Neural progenitor cell (in vitro differentiated cells): ENCODE measurements around the gene GTF3C4. TPM values are rescaled to one million over a fixed set of nuclear protein-coding genes. Genes with fewer than 3 reads are reported as not detected.

Experiments used
- DNase-seq: peaks from one replicate; pipeline ENCODE4 v3.0.0-alpha.2; 2016; ENCODE audit warnings: low spot score
- H2AFZ ChIP-seq: fragments of 200-600 bp; sonication (generic); replicated peaks from 2 replicates; pipeline ENCODE4 v1.6.1; 2016; ENCODE audit warnings: antibody characterized with exemption
- H3F3A ChIP-seq: fragments of 200-600 bp; sonication (generic); 2 replicates; pipeline ENCODE4 v1.6.1; 2016; ENCODE audit warnings: antibody characterized with exemption, low read depth
- H3K27ac ChIP-seq: fragments of 200-600 bp; sonication (generic); 2 replicates; pipeline ENCODE4 v1.5.1; 2016; ENCODE audit warnings: mild to moderate bottlenecking
- H3K27me3 ChIP-seq: fragments of 200-600 bp; sonication (generic); 2 replicates; pipeline ENCODE4 v1.6.1; 2016; ENCODE audit warnings: mild to moderate bottlenecking, moderate library complexity
- H3K36me3 ChIP-seq: fragments of 200-600 bp; sonication (generic); 2 replicates; pipeline ENCODE4 v1.5.1; 2016
- H3K4me1 ChIP-seq: fragments of 200-600 bp; sonication (generic); 2 replicates; pipeline ENCODE4 v1.6.1; 2016; ENCODE audit warnings: mixed run types
- H3K4me2 ChIP-seq: fragments of 200-600 bp; sonication (generic); 2 replicates; pipeline ENCODE4 v1.6.1; 2016
- H3K4me3 ChIP-seq: fragments of 200-600 bp; sonication (generic); 2 replicates; pipeline ENCODE4 v1.5.1; 2016
- H3K79me2 ChIP-seq: fragments of 200-600 bp; sonication (generic); 2 replicates; pipeline ENCODE4 v1.6.1; 2016; ENCODE audit warnings: low read depth
- H3K9ac ChIP-seq: fragments of 200-600 bp; sonication (generic); 2 replicates; pipeline ENCODE4 v1.6.1; 2016
- H3K9me3 ChIP-seq: fragments of 200-600 bp; sonication (generic); 2 replicates; pipeline ENCODE4 v1.5.1; 2016; ENCODE audit warnings: low read depth
- H4K20me1 ChIP-seq: fragments of 200-600 bp; sonication (generic); 2 replicates; pipeline ENCODE4 v1.6.1; 2016; ENCODE audit warnings: low read depth
- H3K27ac Mint-ChIP-seq: 3 replicates; pipeline ENCODE4 v1.8.0; 2021; ENCODE audit warnings: mixed read lengths
- H3K27me3 Mint-ChIP-seq: 2 replicates; pipeline ENCODE4 v1.8.0; 2022; ENCODE audit warnings: low read depth, mild to moderate bottlenecking, inconsistent platforms, moderate library complexity, mixed read lengths; ENCODE audit not compliant: insufficient read depth
- H3K36me3 Mint-ChIP-seq: 3 replicates; pipeline ENCODE4 v1.8.0; 2021; ENCODE audit warnings: mixed read lengths
- H3K4me1 Mint-ChIP-seq: 3 replicates; pipeline ENCODE4 v1.8.0; 2021; ENCODE audit warnings: mixed read lengths
- H3K4me3 Mint-ChIP-seq: 3 replicates; pipeline ENCODE4 v1.8.0; 2021; ENCODE audit warnings: mild to moderate bottlenecking, moderate library complexity, mixed read lengths
- H3K9me3 Mint-ChIP-seq: 3 replicates; pipeline ENCODE4 v1.8.0; 2020; ENCODE audit warnings: mixed read lengths
- EZH2 ChIP-seq: fragments of 200-600 bp; sonication (generic); IDR thresholded peaks from 2 replicates; pipeline ENCODE4 v1.6.1; 2017; ENCODE audit warnings: antibody characterized with exemption, mild to moderate bottlenecking, moderate library complexity
- EZH2phosphoT487 ChIP-seq: fragments of 200-600 bp; sonication (generic); IDR thresholded peaks from 2 replicates; pipeline ENCODE4 v1.6.1; 2017; ENCODE audit warnings: antibody characterized with exemption
- total RNA-seq: library from RNA; depleted of rRNA; stranded (reverse); fragments of >200 nt; gene quantifications from 2 replicates; pipeline ENCODE4 v1.2.3, GENCODE V29; 2015; ENCODE audit warnings: low replicate concordance
- TF ChIP-seq, protein P1 (sequence below): fragments of 200-600 bp; sonication (generic); IDR thresholded peaks from 2 replicates; pipeline ENCODE4 v1.5.1; 2017; ENCODE audit warnings: antibody characterized with exemption, mild to moderate bottlenecking

The GTF3C4 gene
- total RNA-seq, 1 donor from 2014 or later, result 31.4 TPM

DNA sequence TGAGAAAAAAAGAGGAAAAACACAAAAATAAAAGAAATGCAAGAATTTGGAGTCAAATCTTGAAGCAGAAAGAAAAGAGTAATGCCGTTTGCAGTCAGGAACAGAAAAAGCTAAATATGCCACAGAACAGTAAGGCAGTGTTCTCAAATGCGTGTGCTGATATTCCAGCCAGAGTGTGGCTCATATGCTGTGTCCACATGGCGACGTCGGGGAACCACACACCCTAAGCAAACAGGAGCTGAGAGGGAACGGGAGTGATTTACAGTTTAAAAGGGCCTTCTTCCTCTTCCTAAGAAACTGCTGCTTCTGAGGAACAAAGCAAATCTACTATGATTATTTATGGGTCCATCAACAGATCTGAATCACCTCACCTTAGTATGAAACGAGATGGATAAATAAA lies 43.2 kb upstream of the GTF3C4 start:
- DNase-seq, result no peak
- peak overlapping the region; percentile 37 for H3K9ac ChIP-seq
- no peaks in the 10 kb centered on the region for H3K36me3 ChIP-seq
- H2AFZ ChIP-seq, result no peak overlapping the region
- no peak overlapping the region for H3K4me2 ChIP-seq
- H3K27ac Mint-ChIP-seq, result no peak overlapping the region
- H3K27me3 ChIP-seq, result no peaks in the 10 kb centered on the region
- no peaks in the 10 kb centered on the region for H3K4me1 ChIP-seq
- H3K9me3 ChIP-seq, result no peaks in the 10 kb centered on the region
- no peaks in the 10 kb centered on the region for H3K79me2 ChIP-seq
- no peak overlapping the region for H3K27ac ChIP-seq
- TF ChIP-seq EZH2phosphoT487 (no peak), EZH2 (no peak)
- TF ChIP-seq, protein P1, sequence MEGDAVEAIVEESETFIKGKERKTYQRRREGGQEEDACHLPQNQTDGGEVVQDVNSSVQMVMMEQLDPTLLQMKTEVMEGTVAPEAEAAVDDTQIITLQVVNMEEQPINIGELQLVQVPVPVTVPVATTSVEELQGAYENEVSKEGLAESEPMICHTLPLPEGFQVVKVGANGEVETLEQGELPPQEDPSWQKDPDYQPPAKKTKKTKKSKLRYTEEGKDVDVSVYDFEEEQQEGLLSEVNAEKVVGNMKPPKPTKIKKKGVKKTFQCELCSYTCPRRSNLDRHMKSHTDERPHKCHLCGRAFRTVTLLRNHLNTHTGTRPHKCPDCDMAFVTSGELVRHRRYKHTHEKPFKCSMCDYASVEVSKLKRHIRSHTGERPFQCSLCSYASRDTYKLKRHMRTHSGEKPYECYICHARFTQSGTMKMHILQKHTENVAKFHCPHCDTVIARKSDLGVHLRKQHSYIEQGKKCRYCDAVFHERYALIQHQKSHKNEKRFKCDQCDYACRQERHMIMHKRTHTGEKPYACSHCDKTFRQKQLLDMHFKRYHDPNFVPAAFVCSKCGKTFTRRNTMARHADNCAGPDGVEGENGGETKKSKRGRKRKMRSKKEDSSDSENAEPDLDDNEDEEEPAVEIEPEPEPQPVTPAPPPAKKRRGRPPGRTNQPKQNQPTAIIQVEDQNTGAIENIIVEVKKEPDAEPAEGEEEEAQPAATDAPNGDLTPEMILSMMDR, result no peak
- H3K4me3 ChIP-seq, result no peak overlapping the region
- peaks cover 8% of the 10 kb centered on the region for H3K4me1 Mint-ChIP-seq
- H3K27me3 Mint-ChIP-seq, result no peaks in the 10 kb centered on the region
- H3K36me3 Mint-ChIP-seq, result peaks cover 29% of the 10 kb centered on the region
- no peak overlapping the region for H3K4me3 Mint-ChIP-seq
- no peaks in the 10 kb centered on the region for H4K20me1 ChIP-seq
- no peaks in the 10 kb centered on the region for H3K9me3 Mint-ChIP-seq
- H3F3A ChIP-seq, result no peaks in the 10 kb centered on the region

DNA sequence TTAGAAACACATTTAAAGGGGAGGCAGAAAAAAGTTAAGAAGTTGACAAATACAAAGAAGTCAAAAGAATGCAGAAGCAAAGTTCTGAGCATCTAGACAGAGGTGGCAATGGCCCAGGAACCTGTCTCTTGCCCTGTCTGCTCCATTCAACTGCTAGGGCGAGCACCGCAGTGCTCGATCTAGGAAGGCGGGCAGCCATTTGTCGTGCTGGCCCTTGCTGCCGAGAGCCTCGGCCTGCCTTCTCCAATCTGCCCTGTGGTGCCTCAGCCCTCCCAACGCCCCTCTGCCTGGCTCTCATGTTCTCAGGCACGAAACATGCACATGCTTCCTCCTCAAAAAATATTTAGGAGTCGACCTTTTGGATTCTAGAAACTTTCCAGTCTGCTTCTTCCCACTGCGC lies 42.7 kb upstream of the GTF3C4 start:
- no peaks in the 10 kb centered on the region for H3K27me3 Mint-ChIP-seq
- H3K36me3 Mint-ChIP-seq, result peaks cover 29% of the 10 kb centered on the region
- peaks cover 8% of the 10 kb centered on the region for H3K4me1 Mint-ChIP-seq
- no peaks in the 10 kb centered on the region for H3K79me2 ChIP-seq
- no peak overlapping the region for H3K27ac ChIP-seq
- H3K4me3 Mint-ChIP-seq, result no peak overlapping the region
- DNase-seq, result no peak
- H3K27me3 ChIP-seq, result no peaks in the 10 kb centered on the region
- no peak overlapping the region for H3K27ac Mint-ChIP-seq
- H3K4me3 ChIP-seq, result no peak overlapping the region
- H4K20me1 ChIP-seq, result no peaks in the 10 kb centered on the region
- H3K36me3 ChIP-seq, result no peaks in the 10 kb centered on the region
- no peak overlapping the region for H3K9ac ChIP-seq
- no peak for TF ChIP-seq EZH2phosphoT487
- TF ChIP-seq, protein P1, result no peak
- H3K4me1 ChIP-seq, result no peaks in the 10 kb centered on the region
- no peaks in the 10 kb centered on the region for H3F3A ChIP-seq
- H3K9me3 ChIP-seq, result no peaks in the 10 kb centered on the region
- no peaks in the 10 kb centered on the region for H3K9me3 Mint-ChIP-seq
- H2AFZ ChIP-seq, result no peak overlapping the region
- H3K4me2 ChIP-seq, result no peak overlapping the region

DNA sequence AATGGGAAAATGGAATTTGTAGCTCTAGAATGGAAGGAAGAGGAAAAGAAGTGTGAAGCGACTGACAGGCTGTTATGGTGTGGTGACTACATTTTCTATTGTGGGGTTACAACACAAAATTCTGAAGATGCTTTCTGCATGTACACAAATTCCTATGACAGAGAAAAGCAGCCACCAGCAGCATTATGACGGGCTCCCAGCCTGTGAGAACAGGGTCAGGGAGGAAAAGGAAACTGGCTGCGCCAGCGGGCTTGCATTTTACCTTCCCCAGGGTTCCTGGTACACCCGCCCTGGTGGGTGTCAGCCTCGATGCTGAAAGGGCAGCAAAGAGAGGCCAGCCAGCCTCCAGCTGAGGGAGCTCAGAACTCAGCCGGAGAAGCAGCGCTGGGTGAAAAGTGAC lies 41.5 kb upstream of the GTF3C4 start:
- Mint-ChIP-seq H3K9me3 (no peaks in the 10 kb centered on the region), H3K4me1 (peaks cover 8% of the 10 kb centered on the region), H3K36me3 (peaks cover 30% of the 10 kb centered on the region), H3K27me3 (no peaks in the 10 kb centered on the region), H3K27ac (no peak overlapping the region), H3K4me3 (no peak overlapping the region)
- H3K9me3 ChIP-seq, result no peaks in the 10 kb centered on the region
- no peak overlapping the region for H3K4me2 ChIP-seq
- H3K79me2 ChIP-seq, result no peaks in the 10 kb centered on the region
- no peaks in the 10 kb centered on the region for H3K4me1 ChIP-seq
- no peak for DNase-seq
- no peak overlapping the region for H3K27ac ChIP-seq
- H3F3A ChIP-seq, result no peaks in the 10 kb centered on the region
- TF ChIP-seq EZH2, result no peak
- TF ChIP-seq, protein P1, result no peak
- no peak for TF ChIP-seq EZH2phosphoT487
- no peak overlapping the region for H2AFZ ChIP-seq
- H3K9ac ChIP-seq, result no peak overlapping the region
- no peaks in the 10 kb centered on the region for H3K27me3 ChIP-seq
- H3K36me3 ChIP-seq, result no peaks in the 10 kb centered on the region
- no peaks in the 10 kb centered on the region for H4K20me1 ChIP-seq
- H3K4me3 ChIP-seq, result no peak overlapping the region

DNA sequence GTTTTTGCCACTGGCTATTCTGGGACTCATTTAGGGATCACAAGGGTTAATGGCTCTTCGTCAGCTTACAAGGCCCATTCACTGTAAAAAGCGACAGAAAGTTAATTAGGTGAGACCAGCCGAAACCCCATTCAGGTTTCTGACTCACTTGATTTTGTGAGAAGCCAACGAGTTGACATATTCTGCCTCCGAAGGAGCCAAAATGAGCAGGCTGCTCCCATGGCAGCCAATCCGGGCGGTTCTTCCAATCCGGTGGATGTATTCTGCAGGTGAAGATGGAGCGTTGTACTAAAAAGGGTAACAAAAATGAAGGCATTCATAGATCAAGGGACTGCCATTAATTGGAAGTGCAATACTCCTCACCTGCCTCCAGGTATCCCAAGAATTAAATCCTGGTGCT lies 40.1 kb upstream of the GTF3C4 start:
- Histone ChIP-seq H3F3A (no peaks in the 10 kb centered on the region), H3K36me3 (no peaks in the 10 kb centered on the region), H3K4me2 (no peak overlapping the region), H2AFZ (no peak overlapping the region), H4K20me1 (no peaks in the 10 kb centered on the region), H3K4me1 (no peaks in the 10 kb centered on the region), H3K27ac (no peak overlapping the region), H3K4me3 (no peak overlapping the region), H3K27me3 (no peaks in the 10 kb centered on the region), H3K9ac (no peak overlapping the region), H3K9me3 (no peaks in the 10 kb centered on the region), H3K79me2 (no peaks in the 10 kb centered on the region)
- peaks cover 8% of the 10 kb centered on the region for H3K4me1 Mint-ChIP-seq
- no peak for TF ChIP-seq EZH2
- TF ChIP-seq EZH2phosphoT487, result no peak
- TF ChIP-seq, protein P1, result no peak
- no peaks in the 10 kb centered on the region for H3K27me3 Mint-ChIP-seq
- DNase-seq, result no peak
- H3K4me3 Mint-ChIP-seq, result no peak overlapping the region
- no peaks in the 10 kb centered on the region for H3K9me3 Mint-ChIP-seq
- no peak overlapping the region for H3K27ac Mint-ChIP-seq
- peaks cover 29% of the 10 kb centered on the region for H3K36me3 Mint-ChIP-seq
